HCT116 (cell line): Measurements from ENCODE around the gene GNPTAB. TPM values are rescaled to one million over a fixed set of nuclear protein-coding genes. Genes with fewer than 3 reads are reported as not detected.

ENCODE experiments used
- ATAC-seq: fragments of 200-7000 bp; cut with Tn5 transposase; 2 replicates; pipeline ENCODE4 v1.9.1; 2020; ENCODE audit warnings: mild to moderate bottlenecking, moderate library complexity
- BruUV-seq: library from RNA; stranded (reverse); fragments of 400-500 nt; replicated peaks from 2 replicates; lab custom pipeline; 2021; lab: Mats Ljungman, UMichigan
- CTCF ChIA-PET: fragments of 300-600 bp; sonication (Branson Sonifier 250); formaldehyde crosslinking; loops from one replicate; lab custom pipeline; 2021; ENCODE audit warnings: antibody characterized with exemption; lab: Charles Lee
- POLR2A ChIA-PET: fragments of 300-600, 350-600 bp; sonication (Branson Sonifier 250); formaldehyde crosslinking; loops from one replicate; lab custom pipeline; 2021; ENCODE audit warnings: antibody characterized with exemption; lab: Charles Lee
- RAD21 ChIA-PET, 2 experiments: fragments of 300-600 bp; sonication (Branson Sonifier 250); formaldehyde crosslinking; loops; one replicate each; lab custom pipeline; 2023; ENCODE audit warnings: low total read pairs in 2 of 2; ENCODE audit not compliant: uncharacterized antibody in 2 of 2, unreplicated experiment in 2 of 2, low non-redundant PET in 1 of 2; lab: Charles Lee
- DNase-seq: peaks from one replicate; pipeline ENCODE4 v3.0.0-alpha.2; 2010; ENCODE audit warnings: low read depth, low spot score
- H2AFZ ChIP-seq: fragments of 200-600 bp; shearing (Covaris generic), sonication (generic); 2 replicates; pipeline ENCODE4 v1.6.1; 2017; ENCODE audit warnings: low read depth, mixed run types, mixed read lengths, antibody characterized with exemption, low read length; ENCODE audit not compliant: poor library complexity, severe bottlenecking
- H3K27ac ChIP-seq: 2 replicates; pipeline ENCODE4 v1.5.1; 2012; ENCODE audit warnings: low read depth, low read length
- H3K27me3 ChIP-seq: fragments of 200-600 bp; sonication (generic); 2 replicates; pipeline ENCODE4 v1.6.1; 2016; ENCODE audit warnings: mixed run types, low read length, mixed read lengths; ENCODE audit not compliant: insufficient read depth
- H3K36me3 ChIP-seq, 2 experiments: fragments of 200-500 bp in 1 of 2; fragments of 200-600 bp in 1 of 2; sonication (Bioruptor generic) in 1 of 2; sonication (generic) in 1 of 2; 2 replicates each; pipeline versions ENCODE4 v1.5.1 to v1.6.1; 2014 to 2016; ENCODE audit warnings: low read length in 2 of 2, inconsistent platforms in 1 of 2, mixed read lengths in 1 of 2, mixed run types in 1 of 2; ENCODE audit not compliant: insufficient read depth in 2 of 2, control insufficient read depth in 1 of 2
- H3K4me1 ChIP-seq, 2 experiments: fragments of 200-600 bp in 1 of 2; sonication (generic) in 1 of 2; 2 replicates each; pipeline versions ENCODE4 v1.5.1 to v1.6.1; 2012 to 2017; ENCODE audit warnings: low read length in 2 of 2, inconsistent platforms in 1 of 2, mild to moderate bottlenecking in 1 of 2, mixed read lengths in 1 of 2, mixed run types in 1 of 2, moderate library complexity in 1 of 2; ENCODE audit not compliant: insufficient read depth in 2 of 2, control insufficient read depth in 1 of 2
- H3K4me2 ChIP-seq: fragments of 200-600 bp; sonication (generic); 2 replicates; pipeline ENCODE4 v1.6.1; 2017; ENCODE audit warnings: mixed run types, low read length, mixed read lengths
- H3K4me3 ChIP-seq, 2 experiments: fragments of 200-600 bp in 1 of 2; sonication (generic) in 1 of 2; replicated peaks in 1 of 2; 2 replicates each; pipeline ENCODE4 v1.5.1; 2011 to 2016; ENCODE audit warnings: low read length in 2 of 2, control low read depth in 1 of 2, low read depth in 1 of 2, mild to moderate bottlenecking in 1 of 2, mixed read lengths in 1 of 2, mixed run types in 1 of 2
- H3K79me2 ChIP-seq: fragments of 200-600 bp; sonication (generic); 2 replicates; pipeline ENCODE4 v1.6.1; 2017; ENCODE audit warnings: mild to moderate bottlenecking, mixed run types, low read length, moderate library complexity, mixed read lengths; ENCODE audit not compliant: insufficient read depth
- H3K9ac ChIP-seq: fragments of 200-600 bp; sonication (generic); 2 replicates; pipeline ENCODE4 v1.6.1; 2016; ENCODE audit warnings: low read length, mixed read lengths
- H3K9me2 ChIP-seq: fragments of 200-600 bp; sonication (generic), shearing (Covaris generic); 2 replicates; pipeline ENCODE4 v1.6.1; 2017; ENCODE audit warnings: mixed run types, mild to moderate bottlenecking, moderate library complexity; ENCODE audit not compliant: insufficient read depth
- H3K9me3 ChIP-seq, 2 experiments: fragments of 200-500 bp in 1 of 2; fragments of 200-600 bp in 1 of 2; sonication (Bioruptor generic) in 1 of 2; sonication (generic) in 1 of 2; 2 replicates each; pipeline ENCODE4 v1.6.1; 2014 to 2017; ENCODE audit warnings: low read length in 2 of 2, mixed read lengths in 2 of 2, inconsistent platforms in 1 of 2, low read depth in 1 of 2, mild to moderate bottlenecking in 1 of 2, mixed run types in 1 of 2, moderate library complexity in 1 of 2; ENCODE audit not compliant: control insufficient read depth in 1 of 2, insufficient read depth in 1 of 2
- H4K20me1 ChIP-seq: fragments of 200-600 bp; sonication (generic), shearing (Covaris generic); 2 replicates; pipeline ENCODE4 v1.6.1; 2017; ENCODE audit warnings: mixed run types, mild to moderate bottlenecking, moderate library complexity; ENCODE audit not compliant: insufficient read depth
- FOSL1 ChIP-seq: IDR thresholded peaks from 2 replicates; pipeline ENCODE4 v1.6.1; 2012; ENCODE audit warnings: low read depth
- MAX ChIP-seq: IDR thresholded peaks from 2 replicates; pipeline ENCODE4 v1.6.1; 2012
- POLR2AphosphoS5 ChIP-seq: IDR thresholded peaks from 2 replicates; pipeline ENCODE4 v1.6.1; 2011; ENCODE audit warnings: mild to moderate bottlenecking, low read depth, low read length, moderate library complexity
- intact Hi-C: fragments of 100-400 bp; cut with micrococcal nuclease; formaldehyde crosslinking; loops from 2 replicates; pipeline ENCODE4 v1.10.0; 2022
- total RNA-seq: library from RNA; stranded (reverse); gene quantifications from one replicate; pipeline ENCODE4 v1.2.1, GENCODE V29; 2021; ENCODE audit not compliant: unreplicated experiment
- TF ChIP-seq, protein P1 (sequence below): IDR thresholded peaks from 2 replicates; pipeline ENCODE4 v1.6.1; 2012; ENCODE audit warnings: low read depth

Gene GNPTAB
- total RNA-seq, 1 experiment from 2014 or later, result 41.4 TPM

DNA sequence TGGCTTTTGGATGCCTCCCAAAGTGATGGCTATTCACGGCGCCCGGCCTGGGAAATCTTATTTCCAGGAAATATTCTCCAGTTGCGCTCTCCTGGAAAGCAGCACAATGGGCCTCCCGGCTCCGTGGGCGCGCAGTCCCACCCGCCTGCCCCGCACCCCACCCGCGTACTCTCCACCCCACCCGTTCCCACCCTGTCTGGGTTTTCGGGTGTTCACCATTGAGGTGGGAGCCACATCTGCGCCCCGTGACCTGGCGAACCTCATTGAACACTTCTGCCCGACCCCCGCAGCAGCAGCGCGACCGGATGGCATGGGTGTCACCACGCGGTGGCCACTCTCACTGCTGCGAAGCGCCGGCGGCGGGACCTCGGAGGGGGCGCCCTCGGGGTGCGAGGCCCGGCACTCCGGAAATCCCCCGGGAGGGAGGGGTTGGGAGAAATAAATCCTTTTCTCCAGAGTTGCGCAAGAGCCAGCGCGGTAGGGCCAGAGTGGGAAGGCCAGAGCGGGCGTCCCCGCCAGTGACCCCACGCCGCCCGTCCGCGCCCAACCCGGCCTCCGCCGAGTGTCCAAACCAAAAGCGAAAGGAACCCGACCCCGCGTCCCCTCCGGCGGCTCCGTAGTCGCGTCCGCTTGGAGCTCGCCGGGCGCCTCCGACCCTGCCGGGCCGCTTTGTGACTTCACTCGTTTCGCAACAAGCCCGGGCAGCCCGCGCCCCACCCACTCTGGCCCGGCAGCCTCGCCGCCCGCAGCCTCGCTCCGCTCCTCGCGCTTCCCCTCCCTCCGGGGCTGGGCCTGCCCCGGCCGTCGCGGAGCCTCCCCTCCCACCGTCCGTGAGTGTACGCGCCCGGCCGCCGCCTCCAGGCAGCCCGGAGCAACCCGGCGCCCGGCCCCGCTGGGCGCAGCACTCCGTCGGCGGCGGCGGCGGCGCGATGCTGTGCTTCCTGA, 46.4 kb upstream of the GNPTAB start, which contains the start of gene DRAM1 (continued):
- TF ChIP-seq, protein P1, sequence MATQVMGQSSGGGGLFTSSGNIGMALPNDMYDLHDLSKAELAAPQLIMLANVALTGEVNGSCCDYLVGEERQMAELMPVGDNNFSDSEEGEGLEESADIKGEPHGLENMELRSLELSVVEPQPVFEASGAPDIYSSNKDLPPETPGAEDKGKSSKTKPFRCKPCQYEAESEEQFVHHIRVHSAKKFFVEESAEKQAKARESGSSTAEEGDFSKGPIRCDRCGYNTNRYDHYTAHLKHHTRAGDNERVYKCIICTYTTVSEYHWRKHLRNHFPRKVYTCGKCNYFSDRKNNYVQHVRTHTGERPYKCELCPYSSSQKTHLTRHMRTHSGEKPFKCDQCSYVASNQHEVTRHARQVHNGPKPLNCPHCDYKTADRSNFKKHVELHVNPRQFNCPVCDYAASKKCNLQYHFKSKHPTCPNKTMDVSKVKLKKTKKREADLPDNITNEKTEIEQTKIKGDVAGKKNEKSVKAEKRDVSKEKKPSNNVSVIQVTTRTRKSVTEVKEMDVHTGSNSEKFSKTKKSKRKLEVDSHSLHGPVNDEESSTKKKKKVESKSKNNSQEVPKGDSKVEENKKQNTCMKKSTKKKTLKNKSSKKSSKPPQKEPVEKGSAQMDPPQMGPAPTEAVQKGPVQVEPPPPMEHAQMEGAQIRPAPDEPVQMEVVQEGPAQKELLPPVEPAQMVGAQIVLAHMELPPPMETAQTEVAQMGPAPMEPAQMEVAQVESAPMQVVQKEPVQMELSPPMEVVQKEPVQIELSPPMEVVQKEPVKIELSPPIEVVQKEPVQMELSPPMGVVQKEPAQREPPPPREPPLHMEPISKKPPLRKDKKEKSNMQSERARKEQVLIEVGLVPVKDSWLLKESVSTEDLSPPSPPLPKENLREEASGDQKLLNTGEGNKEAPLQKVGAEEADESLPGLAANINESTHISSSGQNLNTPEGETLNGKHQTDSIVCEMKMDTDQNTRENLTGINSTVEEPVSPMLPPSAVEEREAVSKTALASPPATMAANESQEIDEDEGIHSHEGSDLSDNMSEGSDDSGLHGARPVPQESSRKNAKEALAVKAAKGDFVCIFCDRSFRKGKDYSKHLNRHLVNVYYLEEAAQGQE, result no peak
- TF ChIP-seq POLR2AphosphoS5, result peak; percentile 85
- TF ChIP-seq, all 23 proteins: peak for 13

- TSS peak; percentile 85 for BruUV-seq
- Histone ChIP-seq H3K36me3 (no peaks in the 10 kb centered on the region), H3K4me1 (peaks cover 6 to 19% of the 10 kb centered on the region in 2 experiments; a peak in 3 of 4 replicates), H3K9ac (peak overlapping the region; percentile 79), H4K20me1 (no peaks in the 10 kb centered on the region)
- intact Hi-C loops, result no loop called here
- ATAC-seq, result no peak
- DNase-seq, result no peak
- ChIA-PET RAD21 (no interaction called here), POLR2A (no interaction called here)
- TF ChIP-seq FOSL1 (no peak), MAX (no peak)
- TF ChIP-seq, all 23 proteins: peak for 0
- Histone ChIP-seq H3K4me3 (peak overlapping the region; percentile 82 to 95), H3K9me2 (no peaks in the 10 kb centered on the region), H3K79me2 (no peaks in the 10 kb centered on the region), H3K27ac (peak overlapping the region; percentile 89), H3K27me3 (no peaks in the 10 kb centered on the region), H3K9me3 (no peaks in the 10 kb centered on the region), H2AFZ (peak overlapping the region; percentile 67), H3K4me2 (peak overlapping the region; percentile 92)
- CTCF ChIA-PET, result no interaction called here
These were observed 45.6 kb upstream of the GNPTAB start for GRCh38 chr12:101876322-101876860.
